IPS DF 6.9 (cell line): ENCODE data around the gene MED7.

ENCODE experiments used
- DNase-seq: peaks from one replicate; pipeline ENCODE4 v3.0.0-alpha.2; 2013; ENCODE audit warnings: low read depth, low spot score
- H3K27ac ChIP-seq: one replicate; pipeline ENCODE4 v1.5.1; 2013; ENCODE audit warnings: low read length, control low read depth
- H3K27me3 ChIP-seq: 2 replicates; pipeline ENCODE4 v1.6.1; 2013; ENCODE audit warnings: mild to moderate bottlenecking, low read length; ENCODE audit not compliant: control insufficient read depth, insufficient read depth
- H3K36me3 ChIP-seq: 2 replicates; pipeline ENCODE4 v1.6.1; 2013; ENCODE audit warnings: low read length; ENCODE audit not compliant: control insufficient read depth, insufficient read depth
- H3K4me1 ChIP-seq: 2 replicates; pipeline ENCODE4 v1.6.1; 2013; ENCODE audit warnings: low read length; ENCODE audit not compliant: control insufficient read depth, insufficient read depth
- H3K4me3 ChIP-seq: 2 replicates; pipeline ENCODE4 v1.5.1; 2013; ENCODE audit warnings: mild to moderate bottlenecking, low read length
- H3K9me3 ChIP-seq: 2 replicates; pipeline ENCODE4 v1.6.1; 2013; ENCODE audit warnings: low read length, inconsistent platforms; ENCODE audit not compliant: control insufficient read depth, insufficient read depth
- WGBS: extraction: QIAGEN DNeasy Blood & Tissue Kit; methylation state at CpG from one replicate; pipeline ENCODE4 v1.1.7; 2013; ENCODE audit warnings: mixed read lengths, missing lambda C conversion rate; ENCODE audit not compliant: insufficient read length, insufficient coverage; 5-methylcytosine and 5-hydroxymethylcytosine counted together

The MED7 gene

DNA sequence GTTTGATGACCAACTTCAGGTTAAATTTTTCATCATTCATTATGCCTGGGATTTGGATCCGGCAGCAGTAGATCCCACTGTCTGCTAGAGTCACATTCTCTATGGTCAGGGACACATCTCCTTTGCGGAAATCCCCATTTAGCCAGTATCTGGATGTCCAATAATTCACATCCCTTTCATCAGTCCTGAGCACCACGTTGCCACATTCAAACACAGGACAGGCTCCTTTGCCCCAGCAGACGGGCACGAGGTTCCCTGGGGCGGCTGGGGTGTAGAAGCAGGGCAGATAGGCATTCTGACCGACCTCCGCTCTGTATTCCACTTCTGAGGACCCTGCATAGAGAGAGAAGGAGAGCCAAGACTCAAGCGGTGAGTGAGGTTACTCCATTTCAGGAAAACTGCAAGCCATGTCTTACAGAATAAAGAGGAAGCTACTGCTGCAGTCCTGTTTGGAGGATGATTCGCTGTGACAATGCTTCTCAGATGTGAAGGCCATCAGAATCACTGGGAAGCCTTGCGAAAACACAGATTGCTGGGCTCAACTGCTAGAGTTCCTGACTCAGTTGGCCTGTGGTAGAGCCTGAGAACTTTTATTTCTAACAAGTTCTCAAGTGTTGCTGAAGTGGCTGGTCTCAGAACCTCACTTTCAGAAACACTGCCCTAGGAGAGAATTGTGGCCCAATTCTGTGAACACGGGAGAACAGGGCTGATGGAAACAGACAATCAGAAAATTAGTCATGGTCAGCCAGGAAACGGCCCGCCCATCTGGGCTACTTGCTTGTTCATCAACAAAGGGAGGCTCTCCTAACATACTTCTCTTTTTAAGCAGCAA is 35.8 kb downstream of the MED7 start:
- H3K27ac ChIP-seq, result no peak overlapping the region
- WGBS, result no CpG with 5 or more reads among the region's 14 CpGs
- no peaks in the 10 kb centered on the region for H3K9me3 ChIP-seq
- no peaks in the 10 kb centered on the region for H3K4me1 ChIP-seq
- H3K4me3 ChIP-seq, result no peak overlapping the region
- no peaks in the 10 kb centered on the region for H3K36me3 ChIP-seq
- no peak for DNase-seq
- no peaks in the 10 kb centered on the region for H3K27me3 ChIP-seq

- DNase-seq, result no peak
- Histone ChIP-seq H3K36me3 (no peaks in the 10 kb centered on the region), H3K27me3 (no peaks in the 10 kb centered on the region), H3K9me3 (no peaks in the 10 kb centered on the region), H3K4me3 (no peak overlapping the region), H3K27ac (no peak overlapping the region), H3K4me1 (no peaks in the 10 kb centered on the region)
- no CpG with 5 or more reads among the region's 2 CpGs for WGBS
These were observed 42.5 kb downstream of the MED7 start for GRCh38 chr5:157100140-157100679.

DNA sequence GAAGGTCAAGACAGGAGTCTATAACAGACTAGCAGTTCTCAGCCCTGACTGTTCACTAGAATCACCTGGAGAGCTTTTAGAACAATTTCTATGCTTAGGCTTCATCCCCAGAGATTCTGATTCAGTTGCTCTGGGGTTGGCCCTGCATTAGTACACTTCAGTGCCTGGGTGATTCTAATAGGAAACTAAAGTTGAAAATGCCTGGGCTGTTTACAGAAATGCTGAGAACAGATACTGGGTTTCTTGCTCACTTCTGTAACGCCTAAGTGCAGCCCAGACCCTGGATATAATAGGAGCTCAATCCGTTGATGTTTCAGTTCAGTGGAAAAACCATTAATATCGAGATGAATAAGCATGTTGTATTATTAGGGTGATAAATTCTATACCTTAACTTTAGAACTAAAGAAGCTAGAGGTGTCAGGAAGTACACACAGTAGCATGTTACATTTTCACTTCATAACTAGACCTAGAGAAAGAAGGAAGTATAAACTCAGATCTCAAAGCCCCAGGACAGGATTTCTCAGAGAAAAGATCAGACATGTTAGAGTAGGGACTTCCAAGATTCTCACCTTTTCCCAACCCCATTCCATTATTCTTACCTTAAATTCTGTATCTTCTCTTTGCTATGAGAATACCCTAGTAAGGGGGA is 54.2 kb downstream of the MED7 start:
- no CpG with 5 or more reads among the region's 3 CpGs for WGBS
- H3K27me3 ChIP-seq, result no peaks in the 10 kb centered on the region
- H3K4me1 ChIP-seq, result no peaks in the 10 kb centered on the region
- no peaks in the 10 kb centered on the region for H3K9me3 ChIP-seq
- H3K27ac ChIP-seq, result no peak overlapping the region
- no peaks in the 10 kb centered on the region for H3K36me3 ChIP-seq
- no peak overlapping the region for H3K4me3 ChIP-seq
- DNase-seq, result no peak
